HG02571 (cell line): ENCODE results near the gene UBA1.

ENCODE experiments used
- ATAC-seq: cut with Tn5 transposase; IDR thresholded peaks from one replicate; pipeline ENCODE4 v1.9.1; 2021; ENCODE audit warnings: mild to moderate bottlenecking, moderate library complexity; ENCODE audit not compliant: unreplicated experiment

The UBA1 gene

DNA sequence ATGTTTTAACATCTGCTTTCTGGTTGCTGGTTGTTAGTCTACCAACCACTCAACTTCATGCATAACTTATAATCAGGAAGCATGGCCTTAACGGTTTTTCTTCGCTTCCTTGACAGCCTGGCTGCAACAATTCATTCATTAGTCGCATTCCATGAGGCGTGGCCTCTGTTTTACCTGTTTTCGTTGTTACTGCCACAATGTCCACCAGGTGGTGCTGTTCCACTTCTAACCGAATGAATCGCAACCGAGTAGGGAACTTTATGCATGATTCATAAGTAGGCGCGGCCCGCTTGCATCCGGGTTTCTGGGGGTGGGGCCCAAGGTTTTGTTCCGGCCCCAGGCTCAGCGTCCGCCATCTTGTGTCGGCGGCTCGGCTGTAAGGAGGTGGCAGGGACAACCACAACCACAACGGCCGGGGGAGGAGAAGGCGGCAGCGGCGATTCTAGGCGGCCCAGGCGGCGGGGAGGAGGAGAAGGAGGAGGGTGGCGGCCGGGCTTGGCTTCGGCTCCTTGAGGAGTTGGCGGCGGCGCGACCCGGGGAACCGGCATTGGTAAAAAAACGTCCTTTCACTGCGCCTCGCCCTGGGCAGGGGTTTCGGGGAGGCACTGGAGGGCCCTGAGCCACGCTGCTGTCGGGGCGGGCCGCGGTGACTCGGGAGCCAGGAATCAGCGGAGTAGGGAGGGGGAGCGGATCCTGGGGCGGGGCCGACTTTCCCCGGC, at the start of gene UBA1:
Gene UBA1 (plus strand): TSS at position 355 of the 719 bp plus-strand sequence. CDS start 4,974 bp downstream, outside the sequence.
- peak; percentile 82 for ATAC-seq

DNA sequence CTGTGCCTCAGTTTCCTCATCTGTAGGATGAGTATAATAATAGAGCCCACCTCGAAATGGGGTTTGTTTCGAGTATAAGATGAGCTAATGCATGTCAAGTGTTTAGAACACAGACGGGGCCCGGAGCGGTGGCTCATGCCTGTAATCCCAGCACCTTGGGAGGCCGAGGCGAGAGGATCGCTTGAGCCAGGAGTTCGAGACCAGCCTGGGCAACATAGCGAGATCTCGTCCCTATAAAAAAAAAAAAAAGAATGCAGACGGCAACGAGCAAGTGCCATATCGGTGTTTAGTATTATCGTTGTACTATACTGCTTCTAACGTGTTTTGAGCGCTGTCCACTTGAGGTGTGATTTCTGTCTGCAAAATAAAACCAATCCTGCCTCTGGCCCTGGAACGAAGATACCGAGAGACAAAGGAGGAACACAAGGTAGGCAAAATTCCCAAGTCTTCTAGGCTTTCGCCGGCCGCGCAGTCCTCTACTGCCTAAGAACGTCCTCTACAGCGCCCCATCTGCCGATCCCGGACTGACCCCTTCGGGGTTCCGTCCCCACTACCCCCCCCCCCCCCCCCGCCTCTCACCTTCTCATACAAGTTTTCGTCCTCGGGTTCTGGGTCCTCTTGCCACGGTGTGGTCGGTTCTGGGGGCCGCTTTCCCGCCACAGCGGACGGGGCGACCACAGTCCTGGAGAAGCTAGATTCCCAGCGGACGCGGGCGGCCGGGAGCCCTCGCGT, 49.6 kb upstream of the UBA1 start:
- peak; percentile 15 for ATAC-seq

- peak; percentile 84 for ATAC-seq
Observed at GRCh38 chrX:47144626-47145394, 48.8 kb upstream of the UBA1 start, which contains the start of the genes NDUFB11 and RBM10. Gene NDUFB11 (minus strand): TSS chrX:47144702. CDS start chrX:47144679, 23 bp downstream. Gene RBM10 (plus strand): TSS chrX:47145221. CDS start chrX:47147482, 2,261 bp downstream.

GRCh38 chrX:47145395-47146120, 48.1 kb upstream of the UBA1 start:
- peak; percentile 29 for ATAC-seq

GRCh38 chrX:47146121-47146935, 47.3 kb upstream of the UBA1 start:
- no peak for ATAC-seq

GRCh38 chrX:47146936-47147859, 46.4 kb upstream of the UBA1 start:
- no peak for ATAC-seq

DNA sequence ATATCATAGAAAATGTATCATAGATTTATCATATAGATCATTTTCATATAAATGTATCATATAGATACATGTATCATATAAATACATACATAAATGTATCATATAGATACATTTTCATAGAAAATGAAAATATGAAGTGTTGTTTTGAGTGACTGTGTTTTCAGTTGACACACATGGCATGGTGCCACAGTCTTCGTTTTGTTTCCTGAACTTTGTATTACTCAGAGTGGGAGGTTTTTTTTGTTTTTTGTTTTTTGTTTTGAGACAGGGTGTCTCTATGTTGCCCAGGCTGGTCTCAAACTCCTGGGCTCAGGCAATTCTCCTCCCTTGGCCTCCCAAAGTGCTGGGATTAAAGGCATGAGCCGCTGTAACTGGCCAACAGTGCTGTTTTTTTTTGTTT, 44.7 kb upstream of the UBA1 start:
- no peak for ATAC-seq

GRCh38 chrX:47151435-47151834, 42.2 kb upstream of the UBA1 start:
- ATAC-seq = no peak

DNA sequence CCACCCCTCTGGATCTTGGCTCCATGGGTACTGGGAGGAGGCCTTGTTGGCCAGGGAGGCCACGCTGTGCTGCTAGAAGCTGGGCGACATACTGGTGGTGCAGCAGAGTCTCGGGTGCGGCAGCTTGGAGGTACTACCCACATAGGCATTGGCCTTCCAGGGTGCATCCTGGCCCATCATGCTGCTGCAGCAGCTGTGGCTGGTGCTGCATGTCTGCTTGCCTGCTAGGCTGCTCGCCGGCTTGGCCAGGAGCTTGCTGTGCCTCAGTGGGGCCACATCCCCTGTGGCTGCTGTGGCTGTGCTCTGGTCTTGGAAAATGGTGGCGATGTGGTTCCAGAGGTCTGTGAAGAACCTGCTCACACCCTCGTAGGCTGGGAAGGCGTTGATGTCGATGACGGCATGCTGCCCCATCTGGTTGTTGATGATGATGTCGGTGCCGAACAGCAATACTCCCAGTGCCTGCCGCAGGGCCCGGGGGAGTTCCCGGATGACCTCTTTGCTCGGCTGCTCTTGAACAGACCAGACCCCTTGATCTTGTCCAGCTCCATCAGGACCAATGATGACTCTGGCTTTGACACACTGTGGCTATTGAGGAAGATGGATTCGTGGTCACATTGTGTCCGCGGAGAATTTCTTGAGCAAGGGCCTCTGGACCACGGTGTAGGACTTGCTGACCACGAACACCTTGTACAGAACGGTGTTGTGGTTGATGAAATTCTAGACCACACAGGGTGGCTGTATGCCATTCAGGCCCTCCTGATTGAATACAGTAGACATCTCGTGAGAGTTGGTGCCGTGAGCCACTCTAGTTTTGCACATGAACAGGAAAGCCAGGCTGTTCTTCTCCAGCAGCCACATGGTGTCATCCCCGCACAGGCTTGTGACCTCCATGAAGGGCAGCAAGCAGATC, 36.8 kb upstream of the UBA1 start:
- no peak for ATAC-seq

- no peak for ATAC-seq
Observed at GRCh38 chrX:47158131-47158530, 35.5 kb upstream of the UBA1 start.

DNA sequence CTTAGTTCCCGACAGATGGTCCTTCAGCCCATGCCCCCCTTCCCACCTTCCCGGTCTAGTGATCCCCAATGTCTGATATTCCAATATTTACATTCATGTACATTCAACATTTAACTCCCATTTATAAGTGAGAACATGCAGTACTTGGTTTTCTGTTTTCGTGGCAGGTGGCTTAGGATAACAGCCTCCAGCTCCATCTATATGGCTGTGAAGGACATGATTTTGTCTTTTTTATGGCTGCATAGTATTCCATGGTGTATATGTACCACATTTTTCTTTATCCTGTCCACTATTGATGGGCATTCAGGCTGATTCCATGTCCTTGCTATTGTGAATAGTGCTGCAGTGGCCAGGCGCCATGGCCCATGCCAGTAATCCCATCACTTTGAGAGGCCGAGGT, 34.8 kb upstream of the UBA1 start:
- no peak for ATAC-seq

DNA sequence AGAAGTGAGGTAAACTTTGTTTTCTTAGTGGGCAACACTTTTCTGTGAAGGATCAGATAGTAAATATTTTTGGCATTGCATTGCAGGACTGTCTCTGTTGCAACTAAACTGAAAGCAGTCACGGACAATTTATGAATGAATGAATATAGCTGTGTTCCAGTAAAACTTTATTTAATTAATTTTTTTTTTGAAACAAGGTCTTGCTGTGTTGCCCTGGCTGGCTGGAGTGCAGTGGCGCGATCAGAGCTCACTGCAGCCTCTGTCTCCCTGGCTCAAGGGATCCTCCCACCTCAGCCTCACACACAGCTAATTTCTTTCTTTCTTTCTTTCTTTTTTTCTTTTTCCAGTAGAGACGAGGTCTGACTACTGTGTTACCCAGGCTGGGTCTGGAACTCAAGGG, 32.8 kb upstream of the UBA1 start:
- ATAC-seq = no peak

DNA sequence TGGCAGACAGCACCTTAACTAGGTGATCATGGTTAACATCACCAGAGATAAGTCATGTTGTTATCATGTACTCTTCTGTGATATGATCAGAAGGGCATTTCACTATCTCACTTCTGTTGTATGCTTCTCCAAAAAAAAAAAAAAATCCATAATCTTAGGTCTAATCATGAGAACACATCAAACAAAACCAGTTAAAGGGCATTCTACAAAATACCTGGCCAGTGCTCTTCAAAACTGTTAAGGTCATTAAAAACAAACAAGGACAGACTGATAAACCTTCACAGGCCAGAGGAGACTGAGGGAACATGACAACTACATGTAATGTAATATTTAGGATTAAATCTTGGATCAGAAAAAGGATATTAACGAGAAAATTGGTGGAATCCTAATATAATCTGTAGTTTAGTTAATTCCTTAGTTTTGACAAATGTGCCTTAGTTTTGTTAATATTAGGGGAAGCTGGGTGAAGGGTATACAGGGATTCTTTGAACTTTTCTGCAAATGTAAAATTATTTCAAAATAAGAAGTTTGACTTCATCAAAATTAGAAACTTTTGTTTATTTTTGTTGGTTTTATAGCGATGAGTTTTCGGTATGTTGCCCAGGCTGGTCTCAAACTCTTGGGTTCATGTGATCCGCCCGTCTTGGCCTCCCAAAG, 30.6 kb upstream of the UBA1 start:
- no peak for ATAC-seq

GRCh38 chrX:47164420-47164819, 29.2 kb upstream of the UBA1 start:
- ATAC-seq = no peak

DNA sequence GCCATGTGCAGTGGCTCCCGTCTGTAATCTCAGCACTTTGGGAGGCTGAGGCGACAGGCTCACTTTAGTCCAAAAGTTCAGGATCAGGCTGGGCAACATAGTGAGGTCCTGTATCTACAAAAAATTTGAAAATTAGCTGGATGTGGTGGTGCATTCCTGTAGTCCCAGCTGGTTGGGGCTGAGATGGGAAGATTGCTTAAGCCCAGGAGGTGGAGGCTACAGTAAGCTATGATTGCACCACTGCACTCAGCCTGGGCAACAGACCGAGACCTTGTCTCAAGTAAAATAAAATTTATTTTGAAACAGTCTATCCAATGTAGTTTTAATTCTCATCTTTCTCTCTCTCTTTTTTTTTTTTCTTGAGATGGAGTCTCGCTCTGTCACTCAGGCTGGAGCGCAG, 27.5 kb upstream of the UBA1 start:
- no peak for ATAC-seq

DNA sequence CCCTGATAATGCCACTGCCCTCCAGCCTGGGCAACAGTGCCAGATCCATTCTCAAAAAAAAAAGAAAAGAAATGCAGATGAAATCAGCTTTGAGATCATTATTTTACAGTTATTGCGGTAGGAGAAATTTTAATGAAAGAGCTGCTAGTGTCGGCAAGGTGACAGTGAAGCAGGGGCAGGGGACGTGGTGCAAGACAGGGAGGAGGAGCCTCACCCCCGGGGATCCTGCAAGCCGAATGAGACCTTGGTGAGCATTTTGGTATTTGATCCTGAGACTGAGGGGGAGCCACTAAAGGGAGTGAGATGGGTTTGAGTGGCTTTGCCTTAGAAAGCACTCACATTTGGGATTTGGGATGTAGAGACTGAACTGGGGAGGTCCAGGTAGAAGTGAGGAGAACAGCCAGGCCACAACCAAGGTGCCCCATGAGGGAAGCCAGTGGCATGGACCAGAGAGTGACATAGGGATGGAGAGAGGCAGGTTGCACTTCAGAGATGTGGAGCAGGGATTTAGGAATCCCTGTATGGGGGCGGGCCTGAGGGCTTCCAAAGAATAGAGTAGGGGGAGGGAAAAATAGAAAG, 25.0 kb upstream of the UBA1 start:
- ATAC-seq = no peak

GRCh38 chrX:47169273-47169672, 24.4 kb upstream of the UBA1 start:
- no peak for ATAC-seq
